H9 (cell line): ENCODE results near the gene PBX1. TPM values are rescaled to one million over a fixed set of nuclear protein-coding genes. Genes with fewer than 3 reads are reported as not detected.

Experiments
- DNase-seq: peaks from one replicate; pipeline ENCODE4 v3.0.0-alpha.2; 2017
- H2AFZ ChIP-seq: one replicate; pipeline ENCODE4 v1.6.1; 2013; ENCODE audit warnings: mild to moderate bottlenecking, low read length, control low read depth, moderate library complexity
- H2AK5ac ChIP-seq: 2 replicates; pipeline ENCODE4 v1.6.1; 2013; ENCODE audit warnings: low read length, control low read depth, mixed read lengths; ENCODE audit not compliant: insufficient read length
- H2BK120ac ChIP-seq: one replicate; pipeline ENCODE4 v1.6.1; 2013; ENCODE audit warnings: low read depth, mild to moderate bottlenecking, low read length, control low read depth, inconsistent platforms; ENCODE audit not compliant: poor library complexity, severe bottlenecking
- H2BK12ac ChIP-seq: 2 replicates; pipeline ENCODE4 v1.6.1; 2013; ENCODE audit warnings: low read length, control low read depth, mixed read lengths, low read depth; ENCODE audit not compliant: insufficient read length
- H2BK15ac ChIP-seq: 2 replicates; pipeline ENCODE4 v1.6.1; 2013; ENCODE audit warnings: low read depth, low read length, control low read depth
- H2BK20ac ChIP-seq: one replicate; pipeline ENCODE4 v1.6.1; 2013; ENCODE audit warnings: low read depth, mild to moderate bottlenecking, low read length, control low read depth, inconsistent platforms; ENCODE audit not compliant: poor library complexity, severe bottlenecking
- H2BK5ac ChIP-seq: 2 replicates; pipeline ENCODE4 v1.6.1; 2013; ENCODE audit warnings: low read length, control low read depth, mixed read lengths; ENCODE audit not compliant: insufficient read length
- H3K14ac ChIP-seq: 2 replicates; pipeline ENCODE4 v1.6.1; 2013; ENCODE audit warnings: low read length, control low read depth; ENCODE audit not compliant: insufficient read depth
- H3K18ac ChIP-seq: 2 replicates; pipeline ENCODE4 v1.6.1; 2013; ENCODE audit warnings: low read depth, mild to moderate bottlenecking, mixed read lengths, low read length, control low read depth; ENCODE audit not compliant: insufficient read length
- H3K23ac ChIP-seq: 2 replicates; pipeline ENCODE4 v1.6.1; 2013; ENCODE audit warnings: low read length, control low read depth, mixed read lengths, low read depth; ENCODE audit not compliant: insufficient read length
- H3K23me2 ChIP-seq: 2 replicates; pipeline ENCODE4 v1.6.1; 2013; ENCODE audit warnings: low read depth, mild to moderate bottlenecking, mixed read lengths, low read length, control low read depth; ENCODE audit not compliant: insufficient read length, poor library complexity, severe bottlenecking
- H3K27ac ChIP-seq: 2 replicates; pipeline ENCODE4 v1.5.1; 2013; ENCODE audit warnings: low read length, control low read depth, mixed read lengths, low read depth; ENCODE audit not compliant: insufficient read length
- H3K27me3 ChIP-seq: 2 replicates; pipeline ENCODE4 v1.6.1; 2013; ENCODE audit warnings: low read length, control low read depth, inconsistent platforms; ENCODE audit not compliant: insufficient read depth
- H3K4ac ChIP-seq: 2 replicates; pipeline ENCODE4 v1.6.1; 2013; ENCODE audit warnings: low read depth, mild to moderate bottlenecking, control low read depth, inconsistent platforms, low read length, moderate library complexity
- H3K4me1 ChIP-seq: 2 replicates; pipeline ENCODE4 v1.6.1; 2013; ENCODE audit warnings: low read length, control low read depth, inconsistent platforms; ENCODE audit not compliant: insufficient read depth
- H3K4me2 ChIP-seq: 2 replicates; pipeline ENCODE4 v1.6.1; 2013; ENCODE audit warnings: low read length, control low read depth, mixed read lengths; ENCODE audit not compliant: insufficient read length, insufficient read depth
- H3K56ac ChIP-seq: 2 replicates; pipeline ENCODE4 v1.6.1; 2013; ENCODE audit warnings: low read depth, mild to moderate bottlenecking, mixed read lengths, low read length, control low read depth; ENCODE audit not compliant: insufficient read length
- H3K79me1 ChIP-seq: 2 replicates; pipeline ENCODE4 v1.6.1; 2013; ENCODE audit warnings: low read depth, mild to moderate bottlenecking, moderate library complexity, low read length, control low read depth, inconsistent platforms; ENCODE audit not compliant: insufficient read depth, poor library complexity, severe bottlenecking
- H3K79me2 ChIP-seq: 2 replicates; pipeline ENCODE4 v1.6.1; 2013; ENCODE audit warnings: low read length, control low read depth, inconsistent platforms; ENCODE audit not compliant: insufficient read depth
- H3K9ac ChIP-seq: 2 replicates; pipeline ENCODE4 v1.6.1; 2013; ENCODE audit warnings: low read length, control low read depth, mixed read lengths; ENCODE audit not compliant: insufficient read length; ENCODE audit errors: extremely low read depth
- H3K9me3 ChIP-seq: one replicate; pipeline ENCODE4 v1.6.1; 2013; ENCODE audit warnings: low read depth, low read length, inconsistent platforms; ENCODE audit not compliant: control insufficient read depth
- H3T11ph ChIP-seq: one replicate; pipeline ENCODE4 v1.6.1; 2013; ENCODE audit warnings: mild to moderate bottlenecking, low read length, control low read depth, inconsistent platforms
- H4K20me1 ChIP-seq: one replicate; pipeline ENCODE4 v1.6.1; 2013; ENCODE audit not compliant: control insufficient read depth, insufficient read length, insufficient read depth
- H4K5ac ChIP-seq: 2 replicates; pipeline ENCODE4 v1.6.1; 2013; ENCODE audit warnings: low read depth, mild to moderate bottlenecking, mixed read lengths, low read length, control low read depth; ENCODE audit not compliant: insufficient read length
- H4K8ac ChIP-seq: replicated peaks from 2 replicates; pipeline ENCODE4 v1.6.1; 2013; ENCODE audit warnings: low read length, control low read depth, mixed read lengths, low read depth; ENCODE audit not compliant: insufficient read length
- H4K91ac ChIP-seq: 2 replicates; pipeline ENCODE4 v1.6.1; 2013; ENCODE audit warnings: low read depth, mild to moderate bottlenecking, moderate library complexity, mixed read lengths, low read length, control low read depth; ENCODE audit not compliant: insufficient read length
- H3K27ac Mint-ChIP-seq, 3 experiments: 2 replicates in 2 of 3; 3 replicates in 1 of 3; pipeline ENCODE4 v1.8.0; 2020 to 2021; ENCODE audit warnings: mixed read lengths in 3 of 3, mild to moderate bottlenecking in 1 of 3, moderate library complexity in 1 of 3
- H3K27me3 Mint-ChIP-seq: 2 replicates; pipeline ENCODE4 v1.8.0; 2021; ENCODE audit warnings: low read depth, mild to moderate bottlenecking, moderate library complexity, mixed read lengths
- H3K36me3 Mint-ChIP-seq, 3 experiments: 2 replicates in 2 of 3; 3 replicates in 1 of 3; pipeline ENCODE4 v1.8.0; 2020 to 2021; ENCODE audit warnings: low read depth in 3 of 3, mixed read lengths in 3 of 3; ENCODE audit not compliant: insufficient read depth in 1 of 3
- H3K4me1 Mint-ChIP-seq, 2 experiments: 2 replicates each; pipeline ENCODE4 v1.8.0; 2020; ENCODE audit warnings: mixed read lengths in 2 of 2
- H3K4me3 Mint-ChIP-seq, 2 experiments: 2 replicates in 1 of 2; 3 replicates in 1 of 2; pipeline ENCODE4 v1.8.0; 2020 to 2021; ENCODE audit warnings: mild to moderate bottlenecking in 2 of 2, mixed read lengths in 2 of 2, moderate library complexity in 1 of 2
- H3K9me3 Mint-ChIP-seq, 2 experiments: 2 replicates in 1 of 2; 3 replicates in 1 of 2; pipeline ENCODE4 v1.8.0; 2020; ENCODE audit warnings: mild to moderate bottlenecking in 2 of 2, mixed read lengths in 2 of 2, moderate library complexity in 1 of 2
- CTCF ChIP-seq: fragments of 200-600 bp; sonication (generic); conservative IDR thresholded peaks from 3 replicates; pipeline ENCODE4 v1.8.0; 2021; ENCODE audit warnings: antibody characterized with exemption, mild to moderate bottlenecking
- WGBS: extraction: QIAGEN DNeasy Blood & Tissue Kit; methylation state at CpG from one replicate; pipeline ENCODE4 v1.1.7; 2013; ENCODE audit warnings: missing lambda C conversion rate, low lambda C conversion rate, mixed read lengths; ENCODE audit not compliant: insufficient read length; ENCODE audit errors: extremely low coverage; 5-methylcytosine and 5-hydroxymethylcytosine counted together
- total RNA-seq: library from RNA; stranded (reverse); gene quantifications from 2 replicates; pipeline ENCODE4 v1.2.1, GENCODE V29; 2021

The PBX1 gene
- total RNA-seq, 1 experiment from 2014 or later, result 142 TPM

GRCh38 chr1:164754088-164754600 lies 195.2 kb downstream of the PBX1 start:
- Histone ChIP-seq H2BK15ac (no peak overlapping the region), H3K23ac (no peak overlapping the region), H4K20me1 (peaks cover 2% of the 10 kb centered on the region), H2AFZ (no peak overlapping the region), H4K8ac (no peak overlapping the region), H3K27ac (no peak overlapping the region), H2BK12ac (no peak overlapping the region), H4K91ac (no peak overlapping the region), H4K5ac (no peak overlapping the region), H3K79me1 (peaks cover 3% of the 10 kb centered on the region), H2AK5ac (no peak overlapping the region), H3K4ac (no peak overlapping the region), H3K4me2 (no peak overlapping the region), H3K4me1 (peaks cover 7% of the 10 kb centered on the region; the same call in 1 of the 2 replicates), H3K9me3 (no peaks in the 10 kb centered on the region), H3K18ac (no peak overlapping the region), H3K14ac (no peak overlapping the region), H3K9ac (no peak overlapping the region), H2BK120ac (no peak overlapping the region), H3K56ac (no peak overlapping the region), H3K23me2 (no peaks in the 10 kb centered on the region), H2BK5ac (no peak overlapping the region), H3T11ph (no peak overlapping the region), H3K79me2 (peaks cover 7% of the 10 kb centered on the region), H2BK20ac (no peak overlapping the region), H3K27me3 (no peaks in the 10 kb centered on the region)
- Mint-ChIP-seq H3K36me3 (no peaks in the 10 kb centered on the region; a peak in 2 of 7 replicates), H3K27me3 (no peaks in the 10 kb centered on the region), H3K9me3 (no peaks in the 10 kb centered on the region), H3K4me1 (peaks cover 34 to 53% of the 10 kb centered on the region in 2 experiments), H3K27ac (peak overlapping the region; percentile 6 to 88 (median 66); a peak in 6 of 7 replicates), H3K4me3 (no peak overlapping the region)
- WGBS, result no CpG with 5 or more reads among the region's 8 CpGs
- DNase-seq, result no peak
- no peak for TF ChIP-seq CTCF
